Stimulated activated CD4-positive, alpha-beta T cell treated with anti-CD3 and anti-CD28 coated beads, Interleukin-15, amount 100 ng/mL, for 24 hours (primary cell): ENCODE measurements around the gene POR.

ENCODE experiments used
- DNase-seq: peaks from one replicate; pipeline ENCODE4 v3.0.0-alpha.2; 2020

The POR gene

DNA sequence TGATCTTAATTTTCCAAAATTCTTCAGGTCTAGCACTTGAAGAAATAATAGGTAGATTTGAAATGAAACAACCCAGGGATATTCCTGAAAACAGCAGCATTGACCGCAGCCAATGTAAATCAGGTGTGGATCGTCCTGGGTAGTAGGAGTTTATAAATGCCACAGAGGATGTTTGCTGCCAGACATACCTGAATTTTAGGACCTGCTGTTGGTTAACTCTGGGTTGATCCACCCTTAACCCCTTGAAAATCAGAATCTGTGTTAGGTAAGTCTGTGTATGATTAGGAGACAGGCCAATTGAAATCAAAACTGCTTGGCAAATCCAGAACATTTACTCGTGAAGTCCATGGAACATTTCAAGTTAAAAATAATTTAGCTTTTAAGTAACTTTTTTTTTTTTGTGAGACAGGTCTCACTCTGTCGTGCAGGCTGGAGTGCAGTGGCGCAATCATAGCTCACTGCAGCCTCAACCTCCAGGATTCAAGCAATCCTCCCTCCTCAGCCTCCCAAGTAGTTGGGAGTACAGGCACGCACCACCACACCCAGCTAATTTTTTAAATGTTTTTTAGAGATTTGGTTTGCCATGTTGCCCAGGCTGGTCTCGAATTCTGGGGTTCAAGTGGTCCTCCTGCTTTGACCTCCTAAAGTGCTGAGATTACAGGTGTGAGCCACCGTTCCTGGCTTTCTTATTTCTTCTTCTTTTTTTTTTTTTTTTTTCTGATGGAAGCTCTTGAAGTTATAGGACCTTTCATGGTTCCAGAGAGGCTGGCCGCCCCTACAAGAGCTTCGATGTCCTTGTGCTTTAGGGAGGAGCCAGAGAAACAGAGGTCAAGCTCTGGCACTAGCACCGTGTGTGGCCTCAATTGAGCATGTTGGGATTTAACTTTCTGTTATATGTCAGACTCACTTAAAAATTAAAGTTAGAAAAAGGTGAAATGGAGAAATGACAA, 2.0 kb downstream of the POR start:
- no peak for DNase-seq

DNA sequence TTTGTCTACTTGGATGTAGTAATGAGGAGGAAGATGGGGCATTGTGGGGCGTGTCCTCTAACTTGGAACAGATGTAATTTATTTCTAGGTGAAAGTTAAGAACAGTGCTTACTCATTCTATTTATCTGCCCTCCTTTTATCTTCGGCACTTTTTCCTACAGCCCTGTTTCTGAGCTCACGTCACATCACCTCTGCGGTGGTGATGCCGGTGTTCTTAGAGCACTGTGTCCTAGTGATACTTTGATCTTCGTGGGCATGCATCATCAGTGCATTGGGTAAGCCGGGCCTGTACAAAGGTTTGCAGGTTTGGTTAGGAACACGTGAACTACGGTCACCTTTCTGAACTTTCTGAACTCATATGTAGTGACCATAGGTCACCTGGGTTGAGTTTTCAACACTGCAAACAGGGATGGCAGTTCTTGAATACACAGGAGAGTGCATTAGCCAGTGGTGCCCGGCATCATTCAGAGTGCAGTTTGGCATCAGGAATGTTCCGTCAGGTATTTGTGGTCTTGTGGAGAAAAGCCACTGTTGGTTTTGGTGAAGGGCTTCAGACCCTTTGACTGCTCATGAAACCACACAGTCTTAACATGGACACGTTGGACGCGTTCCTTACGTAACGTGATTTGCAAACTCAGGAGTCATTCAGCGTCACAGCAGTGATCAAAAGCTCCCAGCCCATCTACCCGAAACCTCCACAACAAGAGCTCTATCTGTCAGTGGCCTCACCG, 5.6 kb downstream of the POR start:
- DNase-seq = peak; percentile 67

- no peak for DNase-seq
These were observed 6.5 kb downstream of the POR start for GRCh38 chr7:75921479-75921878.

- DNase-seq = no peak
These were observed 8.1 kb downstream of the POR start for GRCh38 chr7:75922966-75923603.

- DNase-seq = no peak
These were observed 9.3 kb downstream of the POR start for GRCh38 chr7:75924256-75924655.

DNA sequence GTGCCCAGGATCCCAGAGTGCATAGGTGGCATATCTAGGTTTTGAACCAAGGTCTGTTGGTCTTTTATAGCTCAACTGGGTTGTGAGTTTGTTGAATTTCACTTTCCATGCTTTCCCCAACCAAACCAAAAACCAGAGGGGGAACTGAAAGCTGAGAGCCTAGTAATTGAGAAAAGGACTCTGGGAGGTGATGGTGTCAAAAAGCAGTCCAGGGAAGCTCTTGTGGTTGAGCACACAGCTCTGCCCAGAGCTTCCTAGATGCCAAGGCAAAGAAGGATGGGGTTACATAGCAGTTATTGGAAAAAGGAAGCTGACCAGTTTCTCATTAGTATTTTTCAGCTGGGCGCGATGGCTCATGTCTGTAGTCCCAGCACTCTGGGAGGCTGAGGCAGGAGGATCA, 9.9 kb downstream of the POR start:
- DNase-seq = no peak

GRCh38 chr7:75925717-75926435, 10.9 kb downstream of the POR start:
- DNase-seq = no peak

GRCh38 chr7:75928568-75928914, 13.6 kb downstream of the POR start:
- DNase-seq = peak; percentile 21

- no peak for DNase-seq
These were observed 16.7 kb downstream of the POR start for GRCh38 chr7:75931680-75932079.

DNA sequence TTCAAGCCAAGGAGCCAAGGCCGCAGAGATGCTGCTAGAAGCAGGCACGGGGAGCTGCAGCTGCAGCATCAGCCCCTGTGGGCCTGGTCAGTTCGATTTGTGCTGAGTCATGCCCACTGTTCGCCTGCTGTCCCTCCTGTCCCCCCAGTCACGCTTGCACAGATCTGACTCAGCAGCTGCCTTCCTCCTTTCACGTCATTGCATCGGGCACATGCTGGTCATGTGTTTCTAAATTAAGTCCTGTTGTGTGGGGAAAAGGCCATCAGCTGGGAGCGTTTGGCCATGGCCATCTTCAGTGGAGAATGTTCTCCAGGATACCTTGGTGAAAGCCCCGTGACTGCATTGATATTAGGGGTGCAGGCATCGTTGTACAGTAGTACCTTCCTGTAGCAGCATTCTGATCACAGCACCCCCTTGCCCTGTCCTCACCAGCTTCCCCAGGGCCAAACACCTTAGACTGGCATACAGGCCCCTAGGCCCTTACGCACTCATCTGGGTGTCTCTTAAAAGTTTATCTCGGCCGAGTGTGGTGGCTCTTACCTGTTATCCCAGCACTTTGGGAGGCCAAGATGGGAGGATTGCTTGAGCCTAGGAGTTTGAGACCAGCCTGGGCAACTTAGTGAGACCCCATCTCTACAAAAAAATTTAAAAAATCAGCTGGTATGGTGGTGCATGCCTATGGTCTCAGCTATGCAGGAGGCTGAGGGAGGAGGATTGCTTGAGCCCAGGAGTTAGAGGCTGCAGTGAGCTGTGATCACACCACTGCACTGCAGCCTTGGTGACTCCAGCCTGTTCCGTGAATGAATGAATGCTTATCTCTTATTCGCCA, 23.2 kb downstream of the POR start:
- DNase-seq = no peak

GRCh38 chr7:75938921-75939320, 24.0 kb downstream of the POR start:
- no peak for DNase-seq

DNA sequence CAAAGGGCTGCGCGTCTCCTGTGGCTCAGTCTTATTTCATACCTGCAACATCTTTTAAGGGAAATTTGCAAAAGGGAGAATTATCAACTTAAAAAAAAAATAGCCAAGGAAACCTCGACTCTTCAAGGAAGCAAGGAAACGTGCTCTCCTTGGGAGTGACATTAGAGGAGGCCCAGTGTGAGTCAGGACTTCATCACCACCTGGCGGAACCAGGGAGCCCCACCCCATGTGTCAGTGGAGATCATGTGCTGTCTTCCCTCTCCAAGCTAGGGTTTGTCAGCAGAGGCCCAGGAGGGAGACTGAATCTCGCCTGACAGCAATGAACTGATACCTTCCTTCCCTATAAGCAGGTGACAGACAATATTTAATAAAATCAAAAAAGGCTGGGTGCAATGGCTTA, 28.9 kb downstream of the POR start:
- no peak for DNase-seq

DNA sequence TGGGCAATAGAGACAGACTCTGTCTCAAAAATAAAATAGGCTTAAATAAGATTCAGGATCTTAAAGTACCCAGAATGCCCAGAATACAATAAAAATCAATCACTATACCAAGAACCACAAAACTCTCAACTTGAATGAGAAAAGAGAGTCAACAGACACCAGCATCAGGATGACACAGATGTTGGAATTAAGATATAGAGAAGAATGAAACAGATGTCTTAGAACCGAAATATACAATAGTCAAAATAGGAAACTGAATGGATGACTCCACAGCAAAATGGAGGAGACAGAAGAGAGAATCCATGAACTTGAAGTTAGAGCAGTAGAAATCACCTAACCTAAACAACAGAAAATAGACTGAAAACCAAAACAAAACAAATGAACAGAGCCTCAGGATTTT, 29.6 kb downstream of the POR start:
- DNase-seq = no peak

DNA sequence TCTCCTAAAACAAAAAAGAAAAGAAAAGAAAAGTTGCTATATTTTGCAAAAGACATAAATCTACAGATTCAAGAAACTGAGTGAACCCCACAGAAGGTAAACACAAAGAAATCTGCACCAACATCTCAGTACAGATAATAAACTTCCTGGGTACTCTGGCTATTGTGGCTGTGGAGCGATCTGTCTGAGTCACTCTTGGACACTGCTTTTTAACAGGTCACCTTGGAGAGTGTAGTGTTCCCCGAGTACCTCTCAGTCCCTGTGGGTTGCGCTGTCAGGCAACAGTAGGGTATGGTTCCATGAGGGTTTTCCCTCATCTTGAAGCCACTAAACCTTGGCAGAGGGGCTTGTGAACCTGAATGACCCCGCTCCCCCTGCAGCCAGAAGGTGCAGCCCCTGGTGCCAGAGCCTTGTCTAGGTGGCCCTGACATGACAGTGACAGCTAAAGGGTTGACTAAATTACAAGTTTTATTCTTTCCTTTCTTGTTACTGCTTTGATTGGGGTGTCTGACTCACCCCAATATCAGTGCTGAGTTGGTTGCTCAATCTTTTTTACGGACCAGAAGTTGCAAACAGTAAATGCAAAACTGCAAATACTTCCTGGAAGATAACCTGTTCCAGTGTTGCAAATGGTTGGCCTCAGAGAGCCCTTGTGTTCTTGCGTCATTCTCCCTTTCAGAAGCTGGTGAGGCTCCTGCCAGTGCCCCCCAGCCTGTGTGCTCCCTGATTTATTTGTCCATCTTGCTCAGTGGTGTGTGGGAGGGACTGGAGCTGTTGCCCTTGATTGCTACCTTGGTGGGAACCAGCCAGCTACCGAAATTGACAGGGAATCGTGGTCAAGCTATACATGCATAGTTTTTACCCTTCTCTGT, 30.6 kb downstream of the POR start:
- DNase-seq = no peak

- DNase-seq = no peak
These were observed 31.4 kb downstream of the POR start for GRCh38 chr7:75946207-75946855.

GRCh38 chr7:75948179-75948578, 33.2 kb downstream of the POR start:
- DNase-seq = no peak

GRCh38 chr7:75950111-75950681, 35.2 kb downstream of the POR start:
- DNase-seq = no peak

GRCh38 chr7:75951506-75951905, 36.6 kb downstream of the POR start:
- DNase-seq = no peak

GRCh38 chr7:75953431-75953830, 38.5 kb downstream of the POR start:
- DNase-seq = no peak

DNA sequence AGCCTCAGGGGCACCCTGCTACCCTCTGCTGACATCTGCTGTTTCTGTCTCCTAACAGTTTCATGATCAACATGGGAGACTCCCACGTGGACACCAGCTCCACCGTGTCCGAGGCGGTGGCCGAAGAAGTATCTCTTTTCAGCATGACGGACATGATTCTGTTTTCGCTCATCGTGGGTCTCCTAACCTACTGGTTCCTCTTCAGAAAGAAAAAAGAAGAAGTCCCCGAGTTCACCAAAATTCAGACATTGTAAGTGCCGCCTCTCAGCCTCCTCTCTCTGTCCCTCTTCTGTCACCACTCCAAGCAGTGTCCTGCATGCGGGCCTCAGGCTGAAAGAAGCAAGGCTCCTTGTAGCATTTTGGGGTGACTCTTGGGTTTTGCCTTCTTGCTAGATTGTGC, 39.0 kb downstream of the POR start:
- no peak for DNase-seq
